Caco-2 (cell line): ENCODE measurements around the gene RNASE9. TPM values are rescaled to one million over a fixed set of nuclear protein-coding genes. Genes with fewer than 3 reads are reported as not detected.

ENCODE experiments used
- BruUV-seq: library from RNA; stranded (reverse); fragments of 400-500 nt; replicated peaks from 2 replicates; lab custom pipeline; 2021; lab: Mats Ljungman, UMichigan
- CTCF ChIA-PET: fragments of 300-600 bp; sonication (Branson Sonifier 250); formaldehyde crosslinking; loops from one replicate; lab custom pipeline; 2022; ENCODE audit warnings: antibody characterized with exemption; lab: Charles Lee
- POLR2A ChIA-PET: fragments of 300-600 bp; sonication (Branson Sonifier 250); formaldehyde crosslinking; loops from one replicate; lab custom pipeline; 2022; ENCODE audit warnings: antibody characterized with exemption; lab: Charles Lee
- DNase-seq, 2 experiments: peaks; one replicate each; pipeline versions ENCODE4 v3.0.0 to v3.0.0-alpha.2; 2020 to 2022
- H3K27me3 ChIP-seq: replicated peaks from 2 replicates; pipeline ENCODE4 v1.6.0; 2011; ENCODE audit warnings: low read length; ENCODE audit not compliant: control insufficient read depth, insufficient read depth
- H3K36me3 ChIP-seq: 2 replicates; pipeline ENCODE4 v1.5.1; 2011; ENCODE audit warnings: low read length; ENCODE audit not compliant: control insufficient read depth, insufficient read depth
- H3K4me1 ChIP-seq: fragments of 250-450 bp; sonication (Bioruptor Pico); 2 replicates; pipeline ENCODE4 v1.5.1; 2020; ENCODE audit warnings: mild to moderate bottlenecking
- H3K4me3 ChIP-seq: 2 replicates; pipeline ENCODE4 v1.5.1; 2011; ENCODE audit warnings: low read depth, mild to moderate bottlenecking, control low read depth, low read length
- H3K9me3 ChIP-seq: fragments of 250-450 bp; sonication (Bioruptor Pico); 2 replicates; pipeline ENCODE4 v1.5.1; 2020; ENCODE audit warnings: mild to moderate bottlenecking, moderate library complexity
- H3K27ac Mint-ChIP-seq: one replicate; pipeline ENCODE4 v1.8.0; 2022; ENCODE audit warnings: mixed read lengths; ENCODE audit not compliant: unreplicated experiment
- H3K27me3 Mint-ChIP-seq: one replicate; pipeline ENCODE4 v1.8.0; 2022; ENCODE audit warnings: mixed read lengths; ENCODE audit not compliant: insufficient read depth, unreplicated experiment
- H3K36me3 Mint-ChIP-seq: one replicate; pipeline ENCODE4 v1.8.0; 2022; ENCODE audit warnings: mild to moderate bottlenecking, mixed read lengths; ENCODE audit not compliant: insufficient read depth, unreplicated experiment
- H3K4me1 Mint-ChIP-seq: one replicate; pipeline ENCODE4 v1.8.0; 2022; ENCODE audit warnings: low read depth, mixed read lengths; ENCODE audit not compliant: unreplicated experiment
- H3K4me3 Mint-ChIP-seq: one replicate; pipeline ENCODE4 v1.8.0; 2022; ENCODE audit warnings: mild to moderate bottlenecking, moderate library complexity, mixed read lengths; ENCODE audit not compliant: unreplicated experiment
- H3K9me3 Mint-ChIP-seq: one replicate; pipeline ENCODE4 v1.8.0; 2022; ENCODE audit warnings: mixed read lengths; ENCODE audit not compliant: unreplicated experiment
- CTCF ChIP-seq, 2 experiments: fragments of 200-600 bp in 1 of 2; IDR thresholded peaks; 1 replicate in 1 of 2; 2 replicates in 1 of 2; pipeline versions ENCODE4 v1.5.1 to v1.8.0; 2011 to 2022; ENCODE audit warnings: antibody characterized with exemption in 1 of 2, control low read depth in 1 of 2, inconsistent platforms in 1 of 2, low read depth in 1 of 2, low read length in 1 of 2, mild to moderate bottlenecking in 1 of 2, moderate library complexity in 1 of 2; ENCODE audit not compliant: insufficient read depth in 1 of 2, severe bottlenecking in 1 of 2, unreplicated experiment in 1 of 2
- intact Hi-C: fragments of 100-400 bp; cut with micrococcal nuclease; formaldehyde crosslinking; loops from one replicate; pipeline ENCODE4 v1.10.0; 2022; ENCODE audit not compliant: unreplicated experiment
- total RNA-seq: library from RNA; stranded (reverse); gene quantifications from 2 replicates; pipeline ENCODE4 v1.2.3, GENCODE V29; 2022

RNASE9 gene
- total RNA-seq, 1 experiment from 2014 or later = not detected

GRCh38 chr14:20608383-20609110 is 47.7 kb upstream of the RNASE9 start:
- POLR2A ChIA-PET = no interaction called here
- intact Hi-C loops = loop anchor here (1.0 kb wide), 4 partner anchors 147 to 281 kb away; partner anchors contain the start of genes APEX1 and PIP4P1
- no peaks in the 10 kb centered on the region for H3K9me3 ChIP-seq
- no peaks in the 10 kb centered on the region for H3K27me3 ChIP-seq
- no peak overlapping the region for H3K4me3 ChIP-seq
- CTCF ChIA-PET = interaction anchor here (0.6 to 2.5 kb wide), 3 partner anchors 57 to 82 kb away, joined by 3 to 7 read pairs (median 7); no protein-coding TSS in a partner anchor
- H3K4me1 ChIP-seq = no peaks in the 10 kb centered on the region
- Mint-ChIP-seq H3K9me3 (no peaks in the 10 kb centered on the region), H3K27ac (no peak overlapping the region), H3K4me3 (peak overlapping the region; percentile 48), H3K27me3 (no peaks in the 10 kb centered on the region), H3K36me3 (no peaks in the 10 kb centered on the region), H3K4me1 (peaks cover 6% of the 10 kb centered on the region)
- no peaks in the 10 kb centered on the region for H3K36me3 ChIP-seq
- DNase-seq = no peak
- no TSS peak for BruUV-seq
- TF ChIP-seq CTCF (IDR thresholded peaks at IDR 0.05; ENCODE audit: insufficient read depth in 1 of 2, low read depth in 1 of 2, low read length in 1 of 2, severe bottlenecking in 1 of 2, unreplicated experiment in 1 of 2) = no peak

DNA sequence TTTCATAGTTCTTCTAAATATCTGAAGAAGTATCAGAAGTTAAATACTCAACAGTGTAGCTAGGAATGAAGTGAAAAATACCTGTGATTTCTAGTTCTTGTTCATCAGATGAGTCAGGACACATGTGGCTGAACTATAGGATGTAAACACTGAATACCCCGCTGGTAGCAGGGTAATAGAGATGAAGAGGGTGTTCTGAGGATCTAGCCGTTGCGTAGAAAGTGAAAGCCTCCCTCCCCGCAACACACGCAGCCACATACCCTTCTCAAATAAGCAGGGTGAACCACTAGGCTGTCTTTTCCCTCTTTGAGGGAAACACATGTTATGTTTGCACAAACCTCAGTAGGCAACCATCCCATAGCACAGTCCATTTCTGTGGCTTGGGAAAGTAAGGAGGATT is 46.8 kb upstream of the RNASE9 start:
- Mint-ChIP-seq H3K9me3 (no peaks in the 10 kb centered on the region), H3K27me3 (no peaks in the 10 kb centered on the region), H3K36me3 (no peaks in the 10 kb centered on the region), H3K4me3 (no peak overlapping the region), H3K4me1 (peaks cover 6% of the 10 kb centered on the region), H3K27ac (no peak overlapping the region)
- intact Hi-C loops = loop anchor here (2.0 kb wide), 1 partner anchor 195 kb away; the partner anchor contains the start of gene TEP1
- no peaks in the 10 kb centered on the region for H3K36me3 ChIP-seq
- H3K4me1 ChIP-seq = no peaks in the 10 kb centered on the region
- DNase-seq = no peak
- H3K9me3 ChIP-seq = no peaks in the 10 kb centered on the region
- no TSS peak for BruUV-seq
- no peak for TF ChIP-seq CTCF (IDR thresholded peaks at IDR 0.05; ENCODE audit: insufficient read depth in 1 of 2, low read depth in 1 of 2, low read length in 1 of 2, severe bottlenecking in 1 of 2, unreplicated experiment in 1 of 2)
- CTCF ChIA-PET = interaction anchor here (0.6 kb wide), 1 partner anchor 12 kb away, joined by 3 read pairs; no protein-coding TSS in a partner anchor
- no peaks in the 10 kb centered on the region for H3K27me3 ChIP-seq
- no peak overlapping the region for H3K4me3 ChIP-seq
- POLR2A ChIA-PET = no interaction called here

DNA sequence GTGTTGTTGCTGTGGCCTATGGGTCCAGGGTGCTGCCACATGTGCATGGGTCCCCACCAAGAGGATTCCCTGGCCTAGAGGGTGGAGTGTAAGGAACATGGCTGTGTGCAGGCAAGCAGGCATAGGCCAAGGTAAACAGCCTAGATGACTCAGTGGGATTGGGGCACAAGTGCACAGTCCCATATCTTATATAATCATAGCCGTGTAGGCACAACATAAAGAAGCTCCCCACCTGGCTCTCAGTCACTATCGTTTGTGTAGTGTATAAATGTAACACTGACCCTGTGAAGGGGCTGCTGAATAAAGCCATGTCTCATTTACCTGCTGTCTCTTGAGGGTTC is 46.0 kb upstream of the RNASE9 start:
- DNase-seq = no peak
- no peaks in the 10 kb centered on the region for H3K27me3 Mint-ChIP-seq
- no peaks in the 10 kb centered on the region for H3K9me3 Mint-ChIP-seq
- Histone ChIP-seq H3K36me3 (no peaks in the 10 kb centered on the region), H3K4me3 (no peak overlapping the region), H3K27me3 (no peaks in the 10 kb centered on the region), H3K4me1 (no peaks in the 10 kb centered on the region), H3K9me3 (no peaks in the 10 kb centered on the region)
- no TSS peak for BruUV-seq
- ChIA-PET CTCF (interaction anchor here (0.6 to 1.1 kb wide), 2 partner anchors 191 to 260 kb away, joined by 3 read pairs; no protein-coding TSS in a partner anchor), POLR2A (interaction anchor here (0.5 kb wide), 1 partner anchor 189 kb away, joined by 6 read pairs; no protein-coding TSS in a partner anchor)
- intact Hi-C loops = loop anchor here (1.0 to 2.0 kb wide), 2 partner anchors 76 to 194 kb away; partner anchors contain the start of gene TEP1
- H3K4me1 Mint-ChIP-seq = peaks cover 6% of the 10 kb centered on the region
- no peak overlapping the region for H3K4me3 Mint-ChIP-seq
- no peak for TF ChIP-seq CTCF (IDR thresholded peaks at IDR 0.05; ENCODE audit: insufficient read depth in 1 of 2, low read depth in 1 of 2, low read length in 1 of 2, severe bottlenecking in 1 of 2, unreplicated experiment in 1 of 2)
- no peak overlapping the region for H3K27ac Mint-ChIP-seq
- H3K36me3 Mint-ChIP-seq = no peaks in the 10 kb centered on the region
